MM.1S (cell line): ENCODE data around the gene IDH3G.

Experiments used
- DNase-seq: peaks from one replicate; pipeline ENCODE4 v3.0.0-alpha.2; 2015
- H2AFZ ChIP-seq: fragments of 300-600 bp; sonication (generic); 2 replicates; pipeline ENCODE4 v1.6.0; 2016; ENCODE audit warnings: antibody characterized with exemption, low read length
- H3F3A ChIP-seq: fragments of 300-600 bp; sonication (generic); 2 replicates; pipeline ENCODE4 v1.6.1; 2016; ENCODE audit warnings: mild to moderate bottlenecking, antibody characterized with exemption, low read length, moderate library complexity, mixed read lengths; ENCODE audit not compliant: insufficient read depth
- H3K27ac ChIP-seq: fragments of 300-600 bp; sonication (generic); 2 replicates; pipeline ENCODE4 v1.5.1; 2016; ENCODE audit warnings: mild to moderate bottlenecking, low read length
- H3K27me3 ChIP-seq: fragments of 300-600 bp; sonication (generic); replicated peaks from 2 replicates; pipeline ENCODE4 v1.6.0; 2016; ENCODE audit warnings: low read length; ENCODE audit not compliant: insufficient read depth
- H3K36me3 ChIP-seq: fragments of 300-600 bp; sonication (generic); replicated peaks from 2 replicates; pipeline ENCODE4 v1.6.1; 2016; ENCODE audit warnings: mild to moderate bottlenecking, low read length, mixed read lengths; ENCODE audit not compliant: insufficient read depth
- H3K4me1 ChIP-seq: fragments of 300-600 bp; sonication (generic); 2 replicates; pipeline ENCODE4 v1.6.1; 2016; ENCODE audit warnings: low read length, mixed read lengths
- H3K4me2 ChIP-seq: fragments of 300-600 bp; sonication (generic); 2 replicates; pipeline ENCODE4 v1.6.0; 2016; ENCODE audit warnings: low read depth, low read length
- H3K4me3 ChIP-seq: fragments of 300-600 bp; sonication (generic); 2 replicates; pipeline ENCODE4 v1.5.1; 2016; ENCODE audit warnings: low read length, mixed read lengths
- H3K79me2 ChIP-seq: fragments of 300-600 bp; sonication (generic); 2 replicates; pipeline ENCODE4 v1.6.1; 2016; ENCODE audit warnings: mixed run types, low read length, mixed read lengths
- H3K9ac ChIP-seq: fragments of 300-600 bp; sonication (generic); 2 replicates; pipeline ENCODE4 v1.6.1; 2016; ENCODE audit warnings: low read length, mixed read lengths
- H3K9me2 ChIP-seq: fragments of 300-600 bp; sonication (generic); replicated peaks from 2 replicates; pipeline ENCODE4 v1.6.1; 2016; ENCODE audit warnings: mild to moderate bottlenecking, low read length, mixed read lengths; ENCODE audit not compliant: insufficient read depth
- H3K9me3 ChIP-seq: fragments of 300-600 bp; sonication (generic); replicated peaks from 2 replicates; pipeline ENCODE4 v1.6.1; 2016; ENCODE audit warnings: mild to moderate bottlenecking, low read length, mixed read lengths; ENCODE audit not compliant: insufficient read depth
- H4K20me1 ChIP-seq: fragments of 300-600 bp; sonication (generic); 2 replicates; pipeline ENCODE4 v1.6.1; 2016; ENCODE audit warnings: mild to moderate bottlenecking, low read length, moderate library complexity, mixed read lengths; ENCODE audit not compliant: insufficient read depth
- CTCF ChIP-seq: fragments of 300-600 bp; sonication (generic); IDR thresholded peaks from 2 replicates; pipeline ENCODE4 v1.5.1; 2016; ENCODE audit warnings: antibody characterized with exemption, low read length, mixed read lengths
- EZH2 ChIP-seq: fragments of 300-600 bp; sonication (generic); optimal IDR thresholded peaks from 2 replicates; pipeline ENCODE3; 2017; ENCODE audit warnings: low read depth, mild to moderate bottlenecking, antibody characterized with exemption, low read length, mixed read lengths
- EZH2phosphoT487 ChIP-seq: fragments of 300-600 bp; sonication (generic); IDR thresholded peaks from 2 replicates; pipeline ENCODE4 v1.6.1; 2018; ENCODE audit warnings: antibody characterized with exemption, low read length

Gene IDH3G

GRCh38 chrX:153827903-153828302 is 33.7 kb upstream of the IDH3G start:
- DNase-seq: no peak

GRCh38 chrX:153827016-153827415 is 32.8 kb upstream of the IDH3G start:
- Histone ChIP-seq H3K9ac (no peak overlapping the region), H3K27ac (no peak overlapping the region), H3K79me2 (no peaks in the 10 kb centered on the region), H4K20me1 (no peaks in the 10 kb centered on the region), H3F3A (no peaks in the 10 kb centered on the region), H3K9me3 (no peaks in the 10 kb centered on the region), H3K9me2 (no peaks in the 10 kb centered on the region), H3K4me3 (no peak overlapping the region), H2AFZ (no peak overlapping the region), H3K4me1 (no peaks in the 10 kb centered on the region), H3K4me2 (no peak overlapping the region), H3K27me3 (peaks cover 63% of the 10 kb centered on the region), H3K36me3 (no peaks in the 10 kb centered on the region)
- TF ChIP-seq EZH2phosphoT487: no peak
- TF ChIP-seq EZH2: no peak
- no peak for TF ChIP-seq CTCF
- DNase-seq: no peak

More at GRCh38 chrX:153827903-153828302, 33.7 kb upstream of the IDH3G start:
- H3K79me2 ChIP-seq: no peaks in the 10 kb centered on the region
- no peaks in the 10 kb centered on the region for H4K20me1 ChIP-seq
- H2AFZ ChIP-seq: no peak overlapping the region
- no peaks in the 10 kb centered on the region for H3K4me1 ChIP-seq
- no peaks in the 10 kb centered on the region for H3K9me3 ChIP-seq
- no peak overlapping the region for H3K4me3 ChIP-seq
- H3K27ac ChIP-seq: no peak overlapping the region
- no peaks in the 10 kb centered on the region for H3K36me3 ChIP-seq
- TF ChIP-seq CTCF (no peak), EZH2phosphoT487 (no peak)
- no peak overlapping the region for H3K4me2 ChIP-seq
- peaks cover 71% of the 10 kb centered on the region for H3K27me3 ChIP-seq
- no peaks in the 10 kb centered on the region for H3F3A ChIP-seq
- no peak overlapping the region for H3K9ac ChIP-seq
- no peaks in the 10 kb centered on the region for H3K9me2 ChIP-seq

- no peaks in the 10 kb centered on the region for H3F3A ChIP-seq
- no peak overlapping the region for H2AFZ ChIP-seq
- no peaks in the 10 kb centered on the region for H3K79me2 ChIP-seq
- no peak overlapping the region for H3K4me3 ChIP-seq
- peaks cover 52% of the 10 kb centered on the region for H3K27me3 ChIP-seq
- H4K20me1 ChIP-seq: no peaks in the 10 kb centered on the region
- DNase-seq: no peak
- H3K9ac ChIP-seq: no peak overlapping the region
- H3K9me2 ChIP-seq: no peaks in the 10 kb centered on the region
- H3K4me1 ChIP-seq: no peaks in the 10 kb centered on the region
- H3K9me3 ChIP-seq: no peaks in the 10 kb centered on the region
- TF ChIP-seq CTCF (no peak), EZH2phosphoT487 (no peak), EZH2 (no peak)
- no peak overlapping the region for H3K4me2 ChIP-seq
- no peaks in the 10 kb centered on the region for H3K36me3 ChIP-seq
- H3K27ac ChIP-seq: no peak overlapping the region
Observed at GRCh38 chrX:153825042-153825441, 30.9 kb upstream of the IDH3G start.

GRCh38 chrX:153824348-153824747 is 30.2 kb upstream of the IDH3G start:
- Histone ChIP-seq H3K9ac (no peak overlapping the region), H2AFZ (no peak overlapping the region), H3K9me2 (no peaks in the 10 kb centered on the region), H3K9me3 (no peaks in the 10 kb centered on the region), H3K27me3 (peaks cover 48% of the 10 kb centered on the region), H3K36me3 (no peaks in the 10 kb centered on the region), H3K27ac (no peak overlapping the region), H3K79me2 (no peaks in the 10 kb centered on the region), H3K4me2 (no peak overlapping the region), H3K4me3 (no peak overlapping the region), H4K20me1 (no peaks in the 10 kb centered on the region), H3K4me1 (no peaks in the 10 kb centered on the region), H3F3A (no peaks in the 10 kb centered on the region)
- DNase-seq: no peak
- TF ChIP-seq EZH2phosphoT487 (no peak), EZH2 (no peak), CTCF (no peak)
